RWPE1 (cell line): ENCODE measurements around the gene LRCH1.

ENCODE experiments used
- CTCF ChIA-PET: fragments of 350-600 bp; sonication (Branson Sonifier 250); formaldehyde crosslinking; extraction: SDS; loops from one replicate; lab custom pipeline; 2021; lab: Yijun Ruan, JAX
- POLR2A ChIA-PET: fragments of 400-600 bp; formaldehyde crosslinking; extraction: SDS; loops from one replicate; lab custom pipeline; 2020; ENCODE audit warnings: antibody characterized with exemption; ENCODE audit not compliant: low non-redundant PET; lab: Yijun Ruan, JAX
- DNase-seq: peaks from one replicate; pipeline ENCODE4 v3.0.0; 2012; ENCODE audit warnings: low spot score
- H3K27ac ChIP-seq: fragments of 450-650 bp; 2 replicates; pipeline ENCODE4 v1.5.1; 2017
- CTCF ChIP-seq: fragments of 450-650 bp; conservative IDR thresholded peaks from 2 replicates; pipeline ENCODE4 v1.5.1; 2017; ENCODE audit warnings: low read depth, mild to moderate bottlenecking

LRCH1 gene

DNA sequence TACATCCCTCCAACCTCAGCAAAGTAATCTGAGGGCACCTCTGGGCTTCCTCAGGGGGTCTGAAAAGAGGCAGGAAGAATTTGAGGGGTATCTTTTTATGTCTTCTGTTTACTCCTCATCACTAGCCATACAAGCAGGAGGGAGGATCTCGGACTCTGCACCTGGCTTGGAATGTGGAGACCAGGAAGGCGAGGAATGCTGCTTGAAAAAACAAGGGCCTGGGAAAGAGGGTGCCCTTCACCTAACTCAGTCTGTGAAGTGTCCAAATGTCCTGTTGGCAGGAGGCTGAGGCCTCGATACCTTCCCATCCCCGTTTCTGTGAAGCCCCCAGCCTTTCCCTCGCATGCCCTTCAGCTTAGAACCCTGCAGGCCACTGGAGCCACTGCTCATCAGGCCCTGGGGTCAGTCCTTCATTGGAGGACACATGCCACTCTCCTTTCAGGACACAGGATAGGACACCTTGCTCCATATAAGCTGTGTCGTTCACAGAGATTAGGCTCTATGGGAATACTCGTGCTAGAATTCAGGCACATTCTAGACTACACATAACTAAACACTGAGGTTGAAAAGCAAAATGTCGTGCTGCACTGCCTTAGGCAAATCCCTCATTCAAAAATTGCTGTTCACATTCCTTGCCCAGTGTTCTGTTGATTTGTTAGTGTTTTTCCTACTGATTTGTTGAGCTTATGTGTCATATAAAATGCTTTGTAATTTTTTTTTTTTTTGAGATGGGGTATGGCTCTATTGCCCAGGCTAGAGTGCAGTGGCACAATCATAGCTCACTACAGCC lies 194.3 kb downstream of the LRCH1 start:
- TF ChIP-seq CTCF, result no peak
- ChIA-PET CTCF (no interaction called here), POLR2A (no interaction called here)
- DNase-seq, result no peak
- no peak overlapping the region for H3K27ac ChIP-seq

DNA sequence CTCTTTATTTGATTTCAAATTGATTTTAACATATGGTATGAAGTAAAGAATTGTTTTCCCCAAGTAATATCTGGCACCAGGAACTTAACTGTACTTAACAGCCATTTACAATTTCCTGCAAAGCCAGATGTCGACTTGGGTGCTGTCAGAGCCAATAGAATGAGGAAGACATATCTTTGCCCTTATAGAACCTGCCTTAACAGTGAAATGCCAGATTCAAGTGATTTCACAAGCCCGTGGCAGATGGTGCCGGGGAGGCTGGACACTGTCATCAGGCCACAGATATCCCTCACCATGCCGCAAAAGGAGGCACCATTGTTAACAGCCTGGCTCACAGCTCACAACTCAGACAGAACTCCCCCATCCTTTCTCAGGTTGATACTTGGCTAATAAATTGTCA lies 195.3 kb downstream of the LRCH1 start:
- no peak for TF ChIP-seq CTCF
- no peak overlapping the region for H3K27ac ChIP-seq
- no peak for DNase-seq
- POLR2A ChIA-PET, result no interaction called here
- CTCF ChIA-PET, result no interaction called here

GRCh38 chr13:46749951-46750350 lies 197.0 kb downstream of the LRCH1 start:
- TF ChIP-seq CTCF, result no peak
- ChIA-PET POLR2A (no interaction called here), CTCF (no interaction called here)
- H3K27ac ChIP-seq, result no peak overlapping the region
- DNase-seq, result no peak

- no peak for DNase-seq
- H3K27ac ChIP-seq, result no peak overlapping the region
- POLR2A ChIA-PET, result no interaction called here
- CTCF ChIA-PET, result no interaction called here
- no peak for TF ChIP-seq CTCF
Measured at GRCh38 chr13:46751811-46752635, 199.1 kb downstream of the LRCH1 start.

DNA sequence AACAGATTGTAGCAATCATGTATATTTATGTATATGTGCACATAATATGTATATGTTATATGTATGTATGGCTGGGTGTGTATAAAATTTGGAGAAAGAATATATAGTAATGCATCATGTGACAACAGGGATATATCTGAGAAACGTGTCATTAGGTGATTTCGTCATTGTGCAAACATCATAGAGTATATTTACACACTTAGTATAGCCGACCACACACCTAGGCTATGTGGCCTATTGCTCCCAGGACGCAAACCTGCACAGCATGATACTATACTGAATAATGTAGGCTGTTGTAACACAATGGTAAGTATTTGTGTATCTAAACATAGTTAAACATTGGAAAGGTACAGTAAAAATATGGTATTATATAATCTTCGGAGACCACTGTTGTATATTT lies 200.2 kb downstream of the LRCH1 start:
- CTCF ChIA-PET, result no interaction called here
- POLR2A ChIA-PET, result no interaction called here

More for the DNA sequence above, 200.2 kb downstream of the LRCH1 start:
- TF ChIP-seq CTCF, result no peak
- no peak for DNase-seq
- H3K27ac ChIP-seq, result no peak overlapping the region
